ENCODE data around the gene IGLON5.

IGLON5 gene

GRCh38 chr19:51282335-51282734 is 29.1 kb upstream of the IGLON5 start:
- no peak overlapping the region for H3K4me3 ChIP-seq (replicated peaks; ENCODE audit: low read depth, low read length)
- no peak for TF ChIP-seq CTCF (IDR thresholded peaks at IDR 0.05; ENCODE audit: low read depth, low read length, missing control alignments)
- DNase-seq (ENCODE audit: extremely low read depth, low read depth), result no peak

- no peak for DNase-seq (ENCODE audit: extremely low read depth, low read depth)
- no peak overlapping the region for H3K4me3 ChIP-seq (replicated peaks; ENCODE audit: low read depth, low read length)
- TF ChIP-seq CTCF (IDR thresholded peaks at IDR 0.05; ENCODE audit: low read depth, low read length, missing control alignments), result no peak
Observed at GRCh38 chr19:51285682-51286081, 25.8 kb upstream of the IGLON5 start.

- no peak for DNase-seq (ENCODE audit: extremely low read depth, low read depth)
- TF ChIP-seq CTCF (IDR thresholded peaks at IDR 0.05; ENCODE audit: low read depth, low read length, missing control alignments), result no peak
- no peak overlapping the region for H3K4me3 ChIP-seq (replicated peaks; ENCODE audit: low read depth, low read length)
Observed at GRCh38 chr19:51289635-51290034, 21.8 kb upstream of the IGLON5 start.

- no peak overlapping the region for H3K4me3 ChIP-seq (replicated peaks; ENCODE audit: low read depth, low read length)
- TF ChIP-seq CTCF (IDR thresholded peaks at IDR 0.05; ENCODE audit: low read depth, low read length, missing control alignments), result no peak
- DNase-seq (ENCODE audit: extremely low read depth, low read depth), result no peak
Observed at GRCh38 chr19:51292971-51293370, 18.5 kb upstream of the IGLON5 start.

GRCh38 chr19:51293571-51294210 is 17.8 kb upstream of the IGLON5 start:
- TF ChIP-seq CTCF (IDR thresholded peaks at IDR 0.05; ENCODE audit: low read depth, low read length, missing control alignments), result no peak
- DNase-seq (ENCODE audit: extremely low read depth, low read depth), result no peak
- no peak overlapping the region for H3K4me3 ChIP-seq (replicated peaks; ENCODE audit: low read depth, low read length)

- DNase-seq (ENCODE audit: extremely low read depth, low read depth), result no peak
Observed at GRCh38 chr19:51294211-51294976, 17.1 kb upstream of the IGLON5 start.

More at GRCh38 chr19:51294211-51294976, 17.1 kb upstream of the IGLON5 start:
- TF ChIP-seq CTCF (IDR thresholded peaks at IDR 0.05; ENCODE audit: low read depth, low read length, missing control alignments), result no peak
- H3K4me3 ChIP-seq (replicated peaks; ENCODE audit: low read depth, low read length), result no peak overlapping the region

Measured in HFF-Myc (cell line).